Measurements from ENCODE around the gene TMPRSS13. TPM values are rescaled to one million over a fixed set of nuclear protein-coding genes. Genes with fewer than 3 reads are reported as not detected.
A peak's percentile ranks its signal among the peaks of the same experiment; 100 is the strongest.
"Not testable (repeated sequence)": the region's sequence is repeated elsewhere in the genome, so short reads cannot be mapped to it uniquely, and the experiment has no call there.

TMPRSS13 gene
- total and polyA plus RNA-seq, 2 experiments from 2014 or later: 1.3 to 1.9 TPM

GRCh38 chr11:117949062-117949461, 19.9 kb upstream of the TMPRSS13 start:
- Histone ChIP-seq H3K4me2 (no peak overlapping the region), H3K27me3 (no peaks in the 10 kb centered on the region), H3K4me3 (no peak overlapping the region), H3K79me2 (no peaks in the 10 kb centered on the region), H3K9me2 (replicated peaks; ENCODE audit: insufficient read depth) (no peaks in the 10 kb centered on the region), H3K4me1 (ENCODE audit: insufficient read depth) (no peaks in the 10 kb centered on the region), H2AFZ (no peak overlapping the region), H3K27ac (no peak overlapping the region), H3K9me3 (ENCODE audit: low read depth) (no peaks in the 10 kb centered on the region), H4K20me1 (ENCODE audit: insufficient read depth, poor library complexity, severe bottlenecking) (no peaks in the 10 kb centered on the region), H3K36me3 (replicated peaks; ENCODE audit: insufficient read depth, low read depth) (no peaks in the 10 kb centered on the region)
- no peak for TF ChIP-seq EZH2 (IDR thresholded peaks at IDR 0.05; ENCODE audit: borderline replicate concordance)
- no peak for TF ChIP-seq EZH2phosphoT487 (IDR thresholded peaks at IDR 0.05; ENCODE audit: low read depth, severe bottlenecking, unreplicated experiment)
- TF ChIP-seq, protein P1, sequence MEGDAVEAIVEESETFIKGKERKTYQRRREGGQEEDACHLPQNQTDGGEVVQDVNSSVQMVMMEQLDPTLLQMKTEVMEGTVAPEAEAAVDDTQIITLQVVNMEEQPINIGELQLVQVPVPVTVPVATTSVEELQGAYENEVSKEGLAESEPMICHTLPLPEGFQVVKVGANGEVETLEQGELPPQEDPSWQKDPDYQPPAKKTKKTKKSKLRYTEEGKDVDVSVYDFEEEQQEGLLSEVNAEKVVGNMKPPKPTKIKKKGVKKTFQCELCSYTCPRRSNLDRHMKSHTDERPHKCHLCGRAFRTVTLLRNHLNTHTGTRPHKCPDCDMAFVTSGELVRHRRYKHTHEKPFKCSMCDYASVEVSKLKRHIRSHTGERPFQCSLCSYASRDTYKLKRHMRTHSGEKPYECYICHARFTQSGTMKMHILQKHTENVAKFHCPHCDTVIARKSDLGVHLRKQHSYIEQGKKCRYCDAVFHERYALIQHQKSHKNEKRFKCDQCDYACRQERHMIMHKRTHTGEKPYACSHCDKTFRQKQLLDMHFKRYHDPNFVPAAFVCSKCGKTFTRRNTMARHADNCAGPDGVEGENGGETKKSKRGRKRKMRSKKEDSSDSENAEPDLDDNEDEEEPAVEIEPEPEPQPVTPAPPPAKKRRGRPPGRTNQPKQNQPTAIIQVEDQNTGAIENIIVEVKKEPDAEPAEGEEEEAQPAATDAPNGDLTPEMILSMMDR (IDR thresholded peaks at IDR 0.05; ENCODE audit: poor library complexity): no peak
- WGBS (ENCODE audit: low lambda C conversion rate, missing lambda C conversion rate): 75% methylated on average over 6 of the region's 6 CpGs
- DNase-seq (ENCODE audit: low spot score): no peak

DNA sequence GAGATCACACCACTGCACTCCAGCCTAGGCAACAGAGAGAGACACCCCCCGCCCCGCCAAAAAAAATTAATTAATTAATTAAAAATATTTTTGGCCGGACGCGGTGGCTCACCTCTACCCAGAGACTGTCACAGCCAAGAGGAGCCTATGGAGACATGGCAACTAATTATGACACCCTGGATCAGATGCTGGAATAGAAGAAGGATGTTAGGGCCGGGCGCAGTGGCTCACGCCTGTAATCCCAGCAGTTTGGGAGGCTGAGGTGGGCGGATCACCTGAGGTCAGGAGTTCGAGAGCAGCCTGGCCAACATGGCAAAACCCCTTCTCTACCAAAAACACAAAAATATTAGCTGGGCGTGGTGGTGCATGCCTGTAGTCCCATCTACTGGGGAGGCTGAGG, 19.3 kb upstream of the TMPRSS13 start:
- not testable (repeated sequence) for H4K20me1 ChIP-seq (ENCODE audit: insufficient read depth, poor library complexity, severe bottlenecking); H3K9me2 ChIP-seq (replicated peaks; ENCODE audit: insufficient read depth); H2AFZ ChIP-seq; H3K4me3 ChIP-seq; H3K4me2 ChIP-seq; DNase-seq (ENCODE audit: low spot score); H3K36me3 ChIP-seq (replicated peaks; ENCODE audit: insufficient read depth, low read depth); H3K27ac ChIP-seq; H3K4me1 ChIP-seq (ENCODE audit: insufficient read depth); H3K9me3 ChIP-seq (ENCODE audit: low read depth); H3K27me3 ChIP-seq; H3K79me2 ChIP-seq
- WGBS (ENCODE audit: low lambda C conversion rate, missing lambda C conversion rate): 95% methylated on average over 11 of the region's 11 CpGs

- DNase-seq (ENCODE audit: low spot score); H2AFZ ChIP-seq; H3K36me3 ChIP-seq (replicated peaks; ENCODE audit: insufficient read depth, low read depth); H4K20me1 ChIP-seq (ENCODE audit: insufficient read depth, poor library complexity, severe bottlenecking); H3K4me1 ChIP-seq (ENCODE audit: insufficient read depth); H3K79me2 ChIP-seq; H3K27me3 ChIP-seq; H3K9me2 ChIP-seq (replicated peaks; ENCODE audit: insufficient read depth); H3K27ac ChIP-seq; H3K4me2 ChIP-seq; H3K9me3 ChIP-seq (ENCODE audit: low read depth); H3K4me3 ChIP-seq: not testable (repeated sequence)
- WGBS (ENCODE audit: low lambda C conversion rate, missing lambda C conversion rate): 82% methylated on average over 10 of the region's 10 CpGs
These were observed 18.5 kb upstream of the TMPRSS13 start for GRCh38 chr11:117947751-117948150.

DNA sequence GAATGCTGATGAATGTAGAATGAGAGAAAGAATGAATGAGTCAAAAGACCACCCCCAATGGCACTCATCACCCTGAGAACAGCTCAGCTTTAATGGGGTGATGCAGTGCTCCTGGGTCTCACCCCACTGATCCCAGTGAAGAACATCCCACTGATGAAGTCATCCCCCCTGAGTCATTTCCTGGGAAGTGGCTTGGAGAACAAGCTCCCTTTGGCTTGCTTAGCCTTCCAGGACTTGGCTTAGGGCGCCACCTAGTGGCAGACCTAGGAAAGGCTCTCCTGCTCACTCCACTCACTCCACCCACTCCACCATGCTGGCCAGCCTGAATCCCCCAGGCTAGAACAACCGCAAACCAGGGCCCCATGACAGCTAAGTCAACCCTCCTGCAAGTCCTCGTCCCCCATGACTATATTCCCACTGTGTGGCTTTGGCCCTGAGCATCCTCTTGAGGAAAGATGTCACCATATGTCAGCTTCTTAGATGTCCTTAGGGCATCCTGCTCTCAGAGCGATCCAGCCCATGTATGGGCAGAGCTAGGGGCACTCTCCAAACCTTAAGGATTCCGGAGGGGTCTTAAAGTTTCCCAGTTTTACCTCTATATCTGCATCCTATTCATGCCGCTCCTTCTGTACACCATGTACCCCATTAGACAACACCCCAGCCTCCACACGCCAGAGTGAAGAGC, 17.8 kb upstream of the TMPRSS13 start:
- Histone ChIP-seq H3K27ac (no peak overlapping the region), H3K4me1 (ENCODE audit: insufficient read depth) (no peaks in the 10 kb centered on the region), H3K4me2 (no peak overlapping the region), H3K27me3 (no peaks in the 10 kb centered on the region), H3K36me3 (replicated peaks; ENCODE audit: insufficient read depth, low read depth) (no peaks in the 10 kb centered on the region), H3K79me2 (no peaks in the 10 kb centered on the region), H2AFZ (no peak overlapping the region), H4K20me1 (ENCODE audit: insufficient read depth, poor library complexity, severe bottlenecking) (no peaks in the 10 kb centered on the region), H3K4me3 (no peak overlapping the region), H3K9me2 (replicated peaks; ENCODE audit: insufficient read depth) (no peaks in the 10 kb centered on the region), H3K9me3 (ENCODE audit: low read depth) (no peaks in the 10 kb centered on the region)
- 50% methylated on average over 7 of the region's 7 CpGs for WGBS (ENCODE audit: low lambda C conversion rate, missing lambda C conversion rate)
- TF ChIP-seq EZH2phosphoT487 (IDR thresholded peaks at IDR 0.05; ENCODE audit: low read depth, severe bottlenecking, unreplicated experiment): no peak
- TF ChIP-seq, protein P1 (IDR thresholded peaks at IDR 0.05; ENCODE audit: poor library complexity): peak; percentile 92
- no peak for TF ChIP-seq EZH2 (IDR thresholded peaks at IDR 0.05; ENCODE audit: borderline replicate concordance)
- peak; percentile 94 for DNase-seq (ENCODE audit: low spot score)

Measured in hepatocyte (in vitro differentiated cells).